HepG2 (cell line): ENCODE measurements around the gene CDH11. TPM values are rescaled to one million over a fixed set of nuclear protein-coding genes. Genes with fewer than 3 reads are reported as not detected.

Experiments used
- ATAC-seq: fragments of 200-7000 bp; cut with Tn5 transposase; 3 replicates; pipeline ENCODE4 v1.9.1; 2020; ENCODE audit warnings: mild to moderate bottlenecking, moderate library complexity
- BruUV-seq: library from RNA; stranded (reverse); fragments of 400-500 nt; replicated peaks from 2 replicates; lab custom pipeline; 2021; lab: Mats Ljungman, UMichigan
- CTCF ChIA-PET: fragments of 300-600 bp; formaldehyde crosslinking; extraction: SDS; loops from one replicate; lab custom pipeline; 2021; ENCODE audit warnings: low total read pairs, inconsistent platforms, low intra/inter-chr PET ratio; lab: Yijun Ruan, JAX
- POLR2A ChIA-PET: fragments of 350-600 bp; sonication (Branson Sonifier 250); formaldehyde crosslinking; loops from one replicate; lab custom pipeline; 2020; ENCODE audit warnings: antibody characterized with exemption, inconsistent platforms; lab: Yijun Ruan, JAX
- DNase-seq: peaks from one replicate; pipeline ENCODE4 v3.0.0-alpha.2; 2015; ENCODE audit warnings: low spot score
- FAIRE-seq: peaks from 3 replicates; lab custom pipeline; 2011; peaks lifted over from hg19 to GRCh38; lab: Jason Lieb, UNC
- H2AFZ ChIP-seq: one replicate; pipeline ENCODE4 v1.6.1; 2011; ENCODE audit warnings: low read length, inconsistent platforms
- H3K27ac ChIP-seq: fragments of 300-600 bp; 3 replicates; pipeline ENCODE4 v1.8.0; 2011; ENCODE audit warnings: mixed run types, mild to moderate bottlenecking, mixed read lengths, low read length, inconsistent platforms; ENCODE audit not compliant: insufficient read depth; ENCODE audit errors: extremely low read length
- H3K27me3 ChIP-seq, 2 experiments: fragments of 200-600 bp in 1 of 2; 2 replicates in 1 of 2; 3 replicates in 1 of 2; pipeline versions ENCODE4 v1.6.0 to v1.8.0; 2011; ENCODE audit warnings: low read length in 2 of 2, mild to moderate bottlenecking in 2 of 2, moderate library complexity in 2 of 2, inconsistent platforms in 1 of 2; ENCODE audit not compliant: insufficient read depth in 2 of 2, control insufficient read depth in 1 of 2
- H3K36me3 ChIP-seq, 2 experiments: fragments of 200-600 bp in 1 of 2; replicated peaks in 1 of 2; 2 replicates in 1 of 2; 3 replicates in 1 of 2; pipeline versions ENCODE4 v1.5.1 to v1.8.0; 2011; ENCODE audit warnings: low read length in 2 of 2, inconsistent platforms in 1 of 2; ENCODE audit not compliant: insufficient read depth in 2 of 2, control insufficient read depth in 1 of 2
- H3K4me1 ChIP-seq: 2 replicates; pipeline ENCODE4 v1.5.1; 2012; ENCODE audit warnings: low read length, inconsistent platforms; ENCODE audit not compliant: insufficient read depth
- H3K4me2 ChIP-seq: 2 replicates; pipeline ENCODE4 v1.6.0; 2011; ENCODE audit warnings: low read depth, low read length, inconsistent platforms
- H3K4me3 ChIP-seq, 3 experiments: fragments of 200-600 bp in 1 of 3; sonication (generic), shearing (Covaris generic) in 1 of 3; replicated peaks in 1 of 3; 2 replicates each; pipeline ENCODE4 v1.5.1; 2011 to 2016; ENCODE audit warnings: low read length in 3 of 3, inconsistent platforms in 2 of 3, low read depth in 2 of 3, mild to moderate bottlenecking in 2 of 3, control low read depth in 1 of 3, mixed read lengths in 1 of 3; ENCODE audit not compliant: insufficient read depth in 1 of 3
- H3K79me2 ChIP-seq: one replicate; pipeline ENCODE4 v1.6.1; 2011; ENCODE audit warnings: low read length, inconsistent platforms; ENCODE audit not compliant: insufficient read depth
- H3K9ac ChIP-seq: 2 replicates; pipeline ENCODE4 v1.6.0; 2011; ENCODE audit warnings: mild to moderate bottlenecking, low read depth, low read length, inconsistent platforms; ENCODE audit not compliant: insufficient read depth
- H3K9me3 ChIP-seq: 2 replicates; pipeline ENCODE4 v1.5.1; 2012; ENCODE audit warnings: mild to moderate bottlenecking, low read length
- H4K20me1 ChIP-seq: 2 replicates; pipeline ENCODE4 v1.6.0; 2011; ENCODE audit warnings: inconsistent platforms, mild to moderate bottlenecking, low read length, moderate library complexity; ENCODE audit not compliant: insufficient read depth
- MAFF ChIP-seq: IDR thresholded peaks from 2 replicates; pipeline ENCODE4 v1.6.1; 2011; ENCODE audit warnings: low read depth, low read length, improper control_type of control experiment
- NCOR1 ChIP-seq: fragments of 200-600 bp; sonication (generic); IDR thresholded peaks from 2 replicates; pipeline ENCODE4 v1.7.0; 2017; ENCODE audit warnings: antibody characterized with exemption, low read length, borderline replicate concordance
- YEATS4 ChIP-seq: sonication (generic); formaldehyde crosslinking; IDR thresholded peaks from 2 replicates; pipeline ENCODE4 v1.4.0; 2020; ENCODE audit warnings: missing genetic modification reagents, borderline replicate concordance
- ZKSCAN1 ChIP-seq: fragments of 150-350 bp; IDR thresholded peaks from 2 replicates; pipeline ENCODE4 v1.6.1; 2014; ENCODE audit warnings: low read length
- ZNF142 ChIP-seq: sonication (generic); formaldehyde crosslinking; IDR thresholded peaks from 2 replicates; pipeline ENCODE4 v1.4.0; 2020; ENCODE audit warnings: missing genetic modification reagents
- ZNF30 ChIP-seq: sonication (generic); formaldehyde crosslinking; IDR thresholded peaks from 2 replicates; pipeline ENCODE4 v1.5.0; 2020; ENCODE audit warnings: mild to moderate bottlenecking, missing genetic modification reagents
- ZNF598 ChIP-seq: sonication (generic); formaldehyde crosslinking; IDR thresholded peaks from 2 replicates; pipeline ENCODE4 v1.5.1; 2020; ENCODE audit warnings: mild to moderate bottlenecking, missing genetic modification reagents, borderline replicate concordance
- ZNF850 ChIP-seq: sonication (generic); formaldehyde crosslinking; conservative IDR thresholded peaks from 2 replicates; pipeline ENCODE4 v1.9.0; 2021; ENCODE audit warnings: mild to moderate bottlenecking, missing genetic modification reagents
- WGBS: methylation state at CpG from one replicate; pipeline ENCODE4 v1.1.6; 2017; ENCODE audit warnings: low lambda C conversion rate; 5-methylcytosine and 5-hydroxymethylcytosine counted together
- in situ Hi-C: cut with HindIII; loops from 2 replicates; pipeline ENCODE4 v1.10.0; 2017; ENCODE audit warnings: low pct_unique_long_range_greater_than_20kb; ENCODE audit not compliant: extremely low pct_ligation_motif_present
- intact Hi-C: fragments of 100-400 bp; cut with micrococcal nuclease; formaldehyde crosslinking; loops from one replicate; pipeline ENCODE4 v1.10.0; 2022; ENCODE audit not compliant: unreplicated experiment
- polyA plus RNA-seq, 8 experiments: library from polyadenylated mRNA; depleted of rRNA in 3 of 8; stranded (reverse) in 7 of 8; unstranded in 1 of 8; fragments of >200 nt; fragmentation: Illumina TruSeq in 4 of 8; extraction: Trizol in 4 of 8; gene quantifications; 2 replicates each; pipeline versions ENCODE4 v1.2.1 to v1.2.3, GENCODE V29; 2011 to 2016; ENCODE audit warnings: low read depth in 4 of 8, missing spikeins in 1 of 8, mixed read lengths in 1 of 8; ENCODE audit not compliant: insufficient read depth in 1 of 8
- total RNA-seq, 5 experiments: library from RNA; depleted of rRNA; stranded (reverse); fragments of >200 nt; fragmentation: Illumina TruSeq; extraction: Trizol; gene quantifications; 2 replicates each; pipeline ENCODE4 v1.2.3, GENCODE V29; 2016; ENCODE audit warnings: low read depth in 1 of 5
- TF ChIP-seq, protein P1 (sequence below), 2 experiments: fragments of 450-650 bp in 1 of 2; sonication (generic) in 1 of 2; formaldehyde crosslinking in 1 of 2; IDR thresholded peaks; 2 replicates each; pipeline versions ENCODE4 v1.6.1 to v1.8.0; 2016 to 2022; ENCODE audit warnings: antibody characterized with exemption in 1 of 2, mild to moderate bottlenecking in 1 of 2, missing genetic modification reagents in 1 of 2

The CDH11 gene
- total and polyA plus RNA-seq, 2 of the 13 experiments (the other 11 are each of a cell fraction or from before 2014, with no cell fraction given): not detected

DNA sequence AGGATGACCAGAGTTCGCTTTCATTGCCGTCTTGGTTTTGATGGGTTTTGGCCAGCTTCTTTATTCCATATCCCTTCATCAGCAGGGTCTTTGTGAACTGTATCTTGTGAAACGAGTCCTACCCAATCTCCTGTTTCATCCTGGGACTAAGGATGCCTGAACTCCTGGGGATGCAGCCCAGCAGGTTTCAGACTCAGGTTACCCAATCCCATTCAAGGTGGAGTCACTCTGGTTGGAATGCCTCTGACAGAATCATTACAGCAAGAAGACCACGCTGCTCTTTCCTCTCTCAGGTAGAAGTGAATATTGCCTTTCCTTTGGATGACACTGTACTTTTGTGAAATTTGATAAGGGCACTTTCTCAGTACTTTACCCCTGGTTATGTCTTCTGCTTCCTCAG, 98.1 kb downstream of the CDH11 start:
- WGBS: 2% methylated on average over 4 of the region's 4 CpGs
- TF ChIP-seq ZNF850 (CRISPR knock-in tag) (no peak), YEATS4 (no peak), NCOR1 (no peak), ZNF142 (CRISPR knock-in tag) (no peak), ZNF30 (CRISPR knock-in tag) (no peak), ZNF598 (CRISPR knock-in tag) (no peak), ZKSCAN1 (no peak), MAFF (no peak)
- TF ChIP-seq, protein P1, sequence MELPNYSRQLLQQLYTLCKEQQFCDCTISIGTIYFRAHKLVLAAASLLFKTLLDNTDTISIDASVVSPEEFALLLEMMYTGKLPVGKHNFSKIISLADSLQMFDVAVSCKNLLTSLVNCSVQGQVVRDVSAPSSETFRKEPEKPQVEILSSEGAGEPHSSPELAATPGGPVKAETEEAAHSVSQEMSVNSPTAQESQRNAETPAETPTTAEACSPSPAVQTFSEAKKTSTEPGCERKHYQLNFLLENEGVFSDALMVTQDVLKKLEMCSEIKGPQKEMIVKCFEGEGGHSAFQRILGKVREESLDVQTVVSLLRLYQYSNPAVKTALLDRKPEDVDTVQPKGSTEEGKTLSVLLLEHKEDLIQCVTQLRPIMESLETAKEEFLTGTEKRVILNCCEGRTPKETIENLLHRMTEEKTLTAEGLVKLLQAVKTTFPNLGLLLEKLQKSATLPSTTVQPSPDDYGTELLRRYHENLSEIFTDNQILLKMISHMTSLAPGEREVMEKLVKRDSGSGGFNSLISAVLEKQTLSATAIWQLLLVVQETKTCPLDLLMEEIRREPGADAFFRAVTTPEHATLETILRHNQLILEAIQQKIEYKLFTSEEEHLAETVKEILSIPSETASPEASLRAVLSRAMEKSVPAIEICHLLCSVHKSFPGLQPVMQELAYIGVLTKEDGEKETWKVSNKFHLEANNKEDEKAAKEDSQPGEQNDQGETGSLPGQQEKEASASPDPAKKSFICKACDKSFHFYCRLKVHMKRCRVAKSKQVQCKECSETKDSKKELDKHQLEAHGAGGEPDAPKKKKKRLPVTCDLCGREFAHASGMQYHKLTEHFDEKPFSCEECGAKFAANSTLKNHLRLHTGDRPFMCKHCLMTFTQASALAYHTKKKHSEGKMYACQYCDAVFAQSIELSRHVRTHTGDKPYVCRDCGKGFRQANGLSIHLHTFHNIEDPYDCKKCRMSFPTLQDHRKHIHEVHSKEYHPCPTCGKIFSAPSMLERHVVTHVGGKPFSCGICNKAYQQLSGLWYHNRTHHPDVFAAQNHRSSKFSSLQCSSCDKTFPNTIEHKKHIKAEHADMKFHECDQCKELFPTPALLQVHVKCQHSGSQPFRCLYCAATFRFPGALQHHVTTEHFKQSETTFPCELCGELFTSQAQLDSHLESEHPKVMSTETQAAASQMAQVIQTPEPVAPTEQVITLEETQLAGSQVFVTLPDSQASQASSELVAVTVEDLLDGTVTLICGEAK (IDR thresholded peaks at IDR 0.05): no peak
- TF ChIP-seq, protein P1 (CRISPR knock-in tag; IDR thresholded peaks at IDR 0.05): no peak

More for the DNA sequence above, 98.1 kb downstream of the CDH11 start:
- Histone ChIP-seq H3K4me2 (no peak overlapping the region), H2AFZ (no peak overlapping the region), H3K9ac (no peak overlapping the region), H3K4me1 (no peaks in the 10 kb centered on the region), H3K79me2 (no peaks in the 10 kb centered on the region), H3K36me3 (no peaks in the 10 kb centered on the region), H4K20me1 (no peaks in the 10 kb centered on the region), H3K27ac (no peak overlapping the region), H3K9me3 (peaks cover 84% of the 10 kb centered on the region), H3K27me3 (no peaks in the 10 kb centered on the region), H3K4me3 (no peak overlapping the region)
- no TSS peak for BruUV-seq
- ATAC-seq (no peak), FAIRE-seq (no peak), DNase-seq (no peak)
- intact Hi-C loops (no loop called here), in situ Hi-C loops (no loop called here)
- ChIA-PET POLR2A (no interaction called here), CTCF (no interaction called here)
